Urinary bladder (tissue), 4 donors: ENCODE data around the gene NIP7. TPM values are rescaled to one million over a fixed set of nuclear protein-coding genes. Genes with fewer than 3 reads are reported as not detected.

ENCODE experiments used
- DNase-seq: peaks from one replicate; pipeline ENCODE4 v3.0.0-alpha.2; 2015; ENCODE audit errors: extremely low spot score
- H3K27ac ChIP-seq: one replicate; pipeline ENCODE4 v1.5.1; 2013; ENCODE audit warnings: low read depth, mild to moderate bottlenecking, moderate library complexity
- H3K36me3 ChIP-seq: one replicate; pipeline ENCODE4 v1.6.1; 2013; ENCODE audit warnings: mild to moderate bottlenecking, moderate library complexity; ENCODE audit not compliant: insufficient read depth
- H3K4me1 ChIP-seq: one replicate; pipeline ENCODE4 v1.6.1; 2013; ENCODE audit warnings: mild to moderate bottlenecking, moderate library complexity; ENCODE audit not compliant: insufficient read depth
- H3K4me3 ChIP-seq: one replicate; pipeline ENCODE4 v1.5.1; 2013; ENCODE audit warnings: low read depth, low read length
- WGBS: extraction: QIAGEN DNeasy Blood & Tissue Kit; methylation state at CpG from one replicate; pipeline ENCODE4 v1.1.7; 2013; 5-methylcytosine and 5-hydroxymethylcytosine counted together
- polyA plus RNA-seq: library from polyadenylated mRNA; stranded (reverse); fragments of 200-250 nt; gene quantifications from one replicate; pipeline ENCODE4 v1.2.3, GENCODE V29; 2013
- total RNA-seq: library from RNA; depleted of rRNA; stranded (reverse); fragments of >200 nt; gene quantifications from one replicate; pipeline ENCODE4 v1.2.3, GENCODE V29; 2014
- donor health status: healthy with polysubstance abuse.
- donor health status: healthy.

NIP7 gene
- total and polyA plus RNA-seq, 2 donors, result 11.3 to 16.0 TPM

GRCh38 chr16:69322343-69322742 is 17.2 kb upstream of the NIP7 start:
- Histone ChIP-seq H3K4me3 (no peak overlapping the region), H3K27ac (no peak overlapping the region), H3K36me3 (peaks cover 13% of the 10 kb centered on the region), H3K4me1 (no peaks in the 10 kb centered on the region)
- WGBS, result 92% methylated on average over 7 of the region's 7 CpGs
- no peak for DNase-seq

- Histone ChIP-seq H3K4me1 (no peaks in the 10 kb centered on the region), H3K4me3 (no peak overlapping the region), H3K27ac (no peak overlapping the region), H3K36me3 (peaks cover 12% of the 10 kb centered on the region)
- WGBS, result 89% methylated on average over 14 of the region's 14 CpGs
- no peak for DNase-seq
Measured at GRCh38 chr16:69323415-69323814, 16.2 kb upstream of the NIP7 start.

DNA sequence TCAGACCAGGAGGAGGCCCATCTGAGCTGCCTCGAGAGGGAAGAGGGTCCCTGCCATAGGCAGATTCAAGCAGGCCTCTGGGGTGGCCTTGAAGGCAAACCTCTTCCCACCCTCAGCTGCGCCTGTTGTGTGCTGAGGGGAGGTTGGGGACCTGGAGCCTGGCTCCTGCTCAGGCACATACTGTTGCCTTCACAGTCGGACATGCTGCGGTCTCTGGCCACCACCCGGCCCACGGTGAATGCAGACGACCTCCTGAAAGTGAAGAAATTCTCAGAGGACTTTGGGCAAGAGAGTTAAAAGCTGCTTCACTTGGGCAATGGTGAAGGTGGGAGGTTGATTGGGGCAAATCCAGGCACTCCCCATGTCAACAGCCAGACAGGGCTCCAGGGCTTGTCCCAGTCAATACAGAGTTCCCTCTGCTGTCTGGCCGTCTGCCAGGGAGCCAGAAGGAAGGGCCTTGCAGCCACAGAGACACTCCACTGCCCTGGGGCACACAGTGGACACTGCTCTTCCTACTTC is 15.5 kb upstream of the NIP7 start:
- Histone ChIP-seq H3K4me1 (no peaks in the 10 kb centered on the region), H3K27ac (no peak overlapping the region), H3K36me3 (peaks cover 8% of the 10 kb centered on the region), H3K4me3 (no peak overlapping the region)
- no peak for DNase-seq
- WGBS, result 76% methylated on average over 8 of the region's 8 CpGs

GRCh38 chr16:69324585-69325253 is 14.9 kb upstream of the NIP7 start:
- DNase-seq, result no peak
- Histone ChIP-seq H3K27ac (no peak overlapping the region), H3K4me1 (no peaks in the 10 kb centered on the region), H3K36me3 (peaks cover 6% of the 10 kb centered on the region), H3K4me3 (no peak overlapping the region)
- 77% methylated on average over 10 of the region's 10 CpGs for WGBS

DNA sequence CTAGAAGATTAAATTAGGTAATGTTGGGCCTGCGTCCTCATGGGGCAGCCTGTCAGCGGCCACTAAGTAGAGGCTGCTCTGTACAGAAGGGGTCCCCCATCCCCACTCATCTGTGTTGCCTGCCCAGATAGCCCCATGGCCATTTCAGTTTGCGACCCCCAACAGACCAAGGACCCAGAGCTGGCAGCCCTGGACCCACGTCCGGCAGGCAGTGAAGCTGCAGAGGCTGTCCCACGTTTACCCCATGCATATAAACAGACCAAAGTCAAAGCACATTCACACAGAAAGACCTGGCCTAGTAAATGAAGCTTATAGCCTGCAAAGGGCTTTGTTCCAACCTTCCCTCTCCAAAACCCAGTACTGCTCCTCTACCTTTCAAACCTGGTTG is 13.8 kb upstream of the NIP7 start:
- peaks cover 1% of the 10 kb centered on the region for H3K36me3 ChIP-seq
- DNase-seq, result no peak

DNA sequence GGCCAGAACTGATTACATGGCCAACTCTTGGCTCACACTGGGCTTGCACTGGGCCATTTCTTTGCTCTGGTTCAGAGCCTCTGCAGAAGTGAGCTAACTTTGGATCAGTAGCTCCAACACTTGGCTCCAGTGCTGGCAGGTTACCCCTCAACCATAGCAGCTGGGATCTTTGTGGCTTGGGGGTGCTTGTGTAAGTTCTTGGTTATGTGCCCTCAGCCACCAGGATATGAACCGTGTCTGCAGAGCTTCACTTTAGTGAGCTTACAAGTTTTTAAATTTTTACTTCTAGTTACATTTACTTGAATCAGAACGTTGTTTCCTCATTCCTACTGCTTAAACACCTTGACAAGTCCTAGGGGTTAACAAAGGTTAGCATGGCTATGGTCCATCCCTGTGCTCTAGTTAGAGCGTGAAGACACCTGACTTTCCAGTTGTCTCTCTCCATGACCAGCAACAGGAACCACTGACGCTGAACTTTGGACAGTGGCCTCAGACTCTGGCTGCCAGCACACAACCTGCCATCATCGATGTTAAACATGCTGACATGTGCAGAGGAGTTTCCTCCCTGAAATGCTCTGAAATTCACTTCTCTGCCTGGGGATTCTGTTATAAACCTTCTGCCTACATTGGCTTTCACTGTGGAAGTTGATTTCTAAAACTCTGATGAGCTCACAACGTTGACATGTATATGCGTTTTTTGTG is 13.2 kb upstream of the NIP7 start:
- H3K36me3 ChIP-seq, result peaks cover 1% of the 10 kb centered on the region
- H3K27ac ChIP-seq, result no peak overlapping the region
- H3K4me1 ChIP-seq, result no peaks in the 10 kb centered on the region
- DNase-seq, result no peak
- WGBS, result 59% methylated on average over 7 of the region's 7 CpGs
- no peak overlapping the region for H3K4me3 ChIP-seq

More for the DNA sequence above, 13.8 kb upstream of the NIP7 start:
- H3K27ac ChIP-seq, result no peak overlapping the region
- WGBS, result 80% methylated on average over 6 of the region's 6 CpGs
- H3K4me1 ChIP-seq, result no peaks in the 10 kb centered on the region
- H3K4me3 ChIP-seq, result no peak overlapping the region

DNA sequence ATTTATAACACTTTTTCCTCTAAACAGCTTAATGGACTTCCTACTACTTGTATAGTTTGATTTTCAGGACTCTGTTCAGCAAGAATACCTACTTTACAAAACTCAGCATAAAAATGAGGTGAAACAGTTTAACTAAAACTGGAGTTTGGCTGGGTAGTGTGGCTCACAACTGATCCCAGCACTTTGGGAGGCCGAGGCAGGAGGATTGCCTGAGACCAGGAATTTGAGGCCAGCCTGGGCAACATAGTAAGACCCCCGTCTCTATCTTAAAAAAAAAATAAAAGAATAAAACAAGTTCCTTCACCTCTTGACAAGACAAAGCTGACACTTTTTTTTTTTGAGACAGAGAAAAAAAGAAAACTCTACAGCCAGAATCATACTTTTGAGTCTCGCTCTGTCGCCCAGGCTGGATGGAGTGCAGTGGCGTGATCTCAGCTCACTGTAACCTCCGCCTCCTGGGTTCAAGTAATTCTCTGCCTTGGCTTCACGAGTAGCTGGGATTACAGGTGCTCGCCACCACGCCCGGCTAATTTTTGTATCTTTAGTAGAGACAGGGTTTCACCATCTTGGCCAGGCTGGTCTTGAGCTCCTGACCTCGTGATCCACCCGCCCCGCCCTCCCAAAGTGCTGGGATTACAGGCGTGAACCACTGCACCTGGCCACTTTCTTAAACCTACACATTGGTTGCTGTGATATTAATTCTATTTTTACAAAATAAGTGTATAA is 11.8 kb upstream of the NIP7 start:
- H3K36me3 ChIP-seq, result peaks cover 1% of the 10 kb centered on the region
- H3K4me3 ChIP-seq, result no peak overlapping the region
- H3K4me1 ChIP-seq, result no peaks in the 10 kb centered on the region
- 94% methylated on average over 14 of the region's 14 CpGs for whole genome bisulfite sequencing
- no peak for DNase-seq
- no peak overlapping the region for H3K27ac ChIP-seq

GRCh38 chr16:69328854-69329316 is 10.7 kb upstream of the NIP7 start:
- no peak overlapping the region for H3K27ac ChIP-seq
- peaks cover 2% of the 10 kb centered on the region for H3K36me3 ChIP-seq
- DNase-seq, result no peak
- 55% methylated on average over 10 of the region's 10 CpGs for WGBS
- no peak overlapping the region for H3K4me3 ChIP-seq
- H3K4me1 ChIP-seq, result no peaks in the 10 kb centered on the region

DNA sequence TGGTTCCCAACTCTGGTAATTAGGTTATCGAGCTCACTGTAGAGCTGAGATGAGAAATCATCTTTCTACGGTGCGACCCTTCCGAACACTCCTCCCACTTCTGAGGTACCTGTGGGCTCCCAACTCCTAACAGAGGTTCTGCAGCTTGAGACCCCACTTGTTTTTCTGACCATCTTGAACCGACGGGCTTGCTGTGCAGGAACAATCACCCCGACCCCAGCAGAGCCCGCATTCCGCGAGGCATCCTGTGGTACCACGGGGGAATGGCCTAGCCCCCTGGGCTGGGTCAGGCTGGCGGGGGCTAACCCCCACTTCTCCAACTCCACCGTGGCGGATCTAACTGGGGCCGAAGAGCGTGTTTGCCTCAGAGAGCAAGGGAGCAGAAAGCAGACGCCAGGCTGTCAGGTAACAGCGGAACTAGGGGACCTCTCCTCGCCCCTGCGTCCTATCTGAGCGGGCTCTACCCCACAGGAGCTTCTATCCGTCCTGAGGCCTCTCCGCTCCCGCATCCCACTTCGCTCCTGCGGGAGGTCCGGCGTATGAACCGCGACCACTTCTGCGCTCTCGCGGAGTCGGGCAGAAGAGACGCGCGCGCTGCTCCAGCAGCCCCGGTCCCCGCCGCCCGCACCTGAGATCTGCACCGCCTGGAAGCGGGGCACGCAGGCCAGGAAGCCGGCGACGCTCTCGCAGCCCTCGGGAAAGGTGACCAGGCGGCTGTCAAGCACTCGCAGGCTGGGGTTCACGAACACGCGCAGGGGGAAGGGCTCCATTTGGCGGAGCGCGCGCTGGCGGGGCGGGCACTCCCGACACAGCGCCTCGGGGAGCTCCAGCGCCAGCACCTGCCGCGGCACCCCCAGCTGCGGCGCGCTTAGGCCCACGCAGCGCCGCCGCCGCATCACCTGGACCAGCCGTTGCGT is 9.9 kb upstream of the NIP7 start:
- 7% methylated on average over 77 of the region's 77 CpGs for WGBS
- Histone ChIP-seq H3K4me1 (no peaks in the 10 kb centered on the region), H3K27ac (no peak overlapping the region), H3K36me3 (peaks cover 5% of the 10 kb centered on the region), H3K4me3 (peak overlapping the region; percentile 73)
- DNase-seq, result no peak

DNA sequence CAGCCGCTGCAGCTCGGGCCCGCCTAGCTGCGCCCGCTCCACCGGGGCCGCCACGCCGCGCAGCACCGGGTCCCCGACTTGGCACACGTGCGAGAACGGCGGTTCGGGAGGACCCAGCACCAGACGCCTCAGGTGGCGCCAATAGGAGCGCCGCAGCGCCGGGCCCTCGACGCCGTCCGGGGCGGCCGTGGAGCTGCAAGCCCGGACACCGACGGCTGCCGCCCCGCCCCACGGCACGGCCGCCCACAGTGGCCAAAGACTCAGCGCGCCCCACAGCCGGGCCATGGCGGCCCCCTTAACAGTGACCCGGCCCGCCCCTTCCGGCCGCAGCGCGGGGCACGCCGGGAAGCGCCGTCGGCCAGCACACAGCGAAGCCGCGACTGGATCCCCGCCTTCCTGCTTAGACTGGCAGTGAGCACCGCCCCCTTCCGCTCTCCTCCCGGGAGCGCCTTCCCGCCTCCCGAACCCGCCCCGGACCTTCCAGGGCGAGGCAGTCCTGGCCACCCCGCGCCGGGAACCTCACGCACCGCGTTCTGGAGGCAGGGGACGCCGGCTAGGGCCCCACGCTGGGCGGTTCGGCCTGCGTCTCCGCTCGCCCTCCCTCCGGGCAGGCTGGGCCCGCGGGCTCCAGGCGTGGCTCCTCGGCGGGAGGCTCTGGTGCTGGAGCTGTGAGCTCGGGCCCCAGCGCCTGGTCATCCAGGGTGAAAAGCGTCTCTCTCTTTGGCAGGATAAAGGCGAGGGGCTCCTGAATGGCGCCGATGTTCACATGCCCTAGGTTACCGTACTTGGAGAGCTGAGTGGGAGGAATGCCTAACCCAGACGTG is 9.1 kb upstream of the NIP7 start, which contains the start of gene PDF:
Gene PDF, minus strand, starts transcription at position 303 of the 824 bp plus-strand sequence. Its CDS starts 18 bp downstream, at position 285.
- under 1% methylated on average over 93 of the region's 93 CpGs for WGBS
- Histone ChIP-seq H3K4me3 (peak within 1 kb of the TSS; percentile 73), H3K27ac (peak within 1 kb of the TSS; percentile 73), H3K4me1 (no peaks in the 10 kb centered on the region), H3K36me3 (peaks cover 6% of the 10 kb centered on the region)
- peak; percentile 71 for DNase-seq

GRCh38 chr16:69334696-69335095 is 4.9 kb upstream of the NIP7 start:
- H3K36me3 ChIP-seq, result peaks cover 6% of the 10 kb centered on the region
- no peak overlapping the region for H3K27ac ChIP-seq
- no peaks in the 10 kb centered on the region for H3K4me1 ChIP-seq
- DNase-seq, result no peak
- no peak overlapping the region for H3K4me3 ChIP-seq
- WGBS, result 94% methylated on average over 9 of the region's 9 CpGs

GRCh38 chr16:69338557-69339288 is 849 bp upstream of the NIP7 start:
- H3K36me3 ChIP-seq, result peaks cover 6% of the 10 kb centered on the region
- H3K27ac ChIP-seq, result peak overlapping the region; percentile 86
- peak overlapping the region; percentile 88 for H3K4me3 ChIP-seq
- 15% methylated on average over 46 of the region's 46 CpGs for WGBS
- DNase-seq, result no peak
- no peaks in the 10 kb centered on the region for H3K4me1 ChIP-seq
